AG04449 (cell line): ENCODE data around the gene WAPL.

ENCODE experiments used
- CTCF ChIA-PET: fragments of 350-600 bp; formaldehyde crosslinking; extraction: SDS; loops from one replicate; lab custom pipeline; 2021; ENCODE audit warnings: antibody characterized with exemption; lab: Yijun Ruan, JAX
- POLR2A ChIA-PET: fragments of 400-600, 350-600 bp; formaldehyde crosslinking; extraction: SDS; loops from one replicate; lab custom pipeline; 2020; ENCODE audit warnings: antibody characterized with exemption, inconsistent platforms; lab: Yijun Ruan, JAX
- DNase-seq: peaks from one replicate; pipeline ENCODE4 v3.0.0-alpha.2; 2010; ENCODE audit warnings: low read depth, low spot score
- H3K4me3 ChIP-seq: 2 replicates; pipeline ENCODE4 v1.5.1; 2011; ENCODE audit warnings: low read depth, mild to moderate bottlenecking, control low read depth, low read length
- TF ChIP-seq, protein P1 (sequence below): IDR thresholded peaks from one replicate; pipeline ENCODE4 v1.5.1; 2011; ENCODE audit warnings: mild to moderate bottlenecking, moderate library complexity, low read length, control low read depth, inconsistent platforms; ENCODE audit not compliant: insufficient read depth; ENCODE audit errors: missing control alignments

The WAPL gene

DNA sequence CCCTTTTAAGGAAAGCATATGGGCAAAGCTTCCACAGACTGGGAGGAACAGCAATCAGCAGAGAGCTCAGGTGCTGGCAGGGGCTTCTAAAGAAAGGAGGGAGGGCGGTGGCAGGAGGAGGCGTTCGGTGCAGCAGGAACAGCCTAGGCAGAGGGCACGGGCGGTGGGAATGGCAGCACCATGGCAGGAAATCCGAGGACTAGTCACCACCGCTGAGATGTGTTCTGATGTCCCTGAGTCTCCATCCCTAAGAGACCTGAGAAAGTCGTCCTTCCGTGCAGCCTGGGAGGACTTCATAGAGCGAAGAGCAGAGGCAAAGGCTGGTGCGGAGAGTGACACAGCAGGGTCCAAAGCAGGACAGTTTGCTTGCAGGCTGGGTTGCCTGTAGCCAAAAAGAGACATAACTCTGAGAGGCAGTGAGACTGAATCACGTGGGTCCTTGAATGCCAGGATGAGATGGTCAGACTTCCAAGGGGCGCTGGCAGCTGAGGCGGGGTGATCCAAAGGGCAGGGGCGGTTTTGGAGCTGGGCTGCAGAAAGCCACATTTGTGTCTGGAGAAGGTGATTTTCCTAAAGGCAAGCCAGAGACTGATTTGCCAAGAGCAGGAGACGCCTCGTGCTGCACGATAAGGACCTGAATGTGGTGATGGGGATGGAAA lies 119.2 kb downstream of the WAPL start:
- POLR2A ChIA-PET = interaction anchor here (1.1 kb wide), 1 partner anchor 128 kb away, joined by 4 read pairs; no protein-coding TSS in a partner anchor
- CTCF ChIA-PET = interaction anchor here (1.2 to 5.8 kb wide), 3 partner anchors 9 to 281 kb away, joined by 3 to 120 read pairs (median 24); no protein-coding TSS in a partner anchor
- DNase-seq = no peak
- H3K4me3 ChIP-seq = peak overlapping the region; percentile 26
- TF ChIP-seq, protein P1, sequence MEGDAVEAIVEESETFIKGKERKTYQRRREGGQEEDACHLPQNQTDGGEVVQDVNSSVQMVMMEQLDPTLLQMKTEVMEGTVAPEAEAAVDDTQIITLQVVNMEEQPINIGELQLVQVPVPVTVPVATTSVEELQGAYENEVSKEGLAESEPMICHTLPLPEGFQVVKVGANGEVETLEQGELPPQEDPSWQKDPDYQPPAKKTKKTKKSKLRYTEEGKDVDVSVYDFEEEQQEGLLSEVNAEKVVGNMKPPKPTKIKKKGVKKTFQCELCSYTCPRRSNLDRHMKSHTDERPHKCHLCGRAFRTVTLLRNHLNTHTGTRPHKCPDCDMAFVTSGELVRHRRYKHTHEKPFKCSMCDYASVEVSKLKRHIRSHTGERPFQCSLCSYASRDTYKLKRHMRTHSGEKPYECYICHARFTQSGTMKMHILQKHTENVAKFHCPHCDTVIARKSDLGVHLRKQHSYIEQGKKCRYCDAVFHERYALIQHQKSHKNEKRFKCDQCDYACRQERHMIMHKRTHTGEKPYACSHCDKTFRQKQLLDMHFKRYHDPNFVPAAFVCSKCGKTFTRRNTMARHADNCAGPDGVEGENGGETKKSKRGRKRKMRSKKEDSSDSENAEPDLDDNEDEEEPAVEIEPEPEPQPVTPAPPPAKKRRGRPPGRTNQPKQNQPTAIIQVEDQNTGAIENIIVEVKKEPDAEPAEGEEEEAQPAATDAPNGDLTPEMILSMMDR = no peak

DNA sequence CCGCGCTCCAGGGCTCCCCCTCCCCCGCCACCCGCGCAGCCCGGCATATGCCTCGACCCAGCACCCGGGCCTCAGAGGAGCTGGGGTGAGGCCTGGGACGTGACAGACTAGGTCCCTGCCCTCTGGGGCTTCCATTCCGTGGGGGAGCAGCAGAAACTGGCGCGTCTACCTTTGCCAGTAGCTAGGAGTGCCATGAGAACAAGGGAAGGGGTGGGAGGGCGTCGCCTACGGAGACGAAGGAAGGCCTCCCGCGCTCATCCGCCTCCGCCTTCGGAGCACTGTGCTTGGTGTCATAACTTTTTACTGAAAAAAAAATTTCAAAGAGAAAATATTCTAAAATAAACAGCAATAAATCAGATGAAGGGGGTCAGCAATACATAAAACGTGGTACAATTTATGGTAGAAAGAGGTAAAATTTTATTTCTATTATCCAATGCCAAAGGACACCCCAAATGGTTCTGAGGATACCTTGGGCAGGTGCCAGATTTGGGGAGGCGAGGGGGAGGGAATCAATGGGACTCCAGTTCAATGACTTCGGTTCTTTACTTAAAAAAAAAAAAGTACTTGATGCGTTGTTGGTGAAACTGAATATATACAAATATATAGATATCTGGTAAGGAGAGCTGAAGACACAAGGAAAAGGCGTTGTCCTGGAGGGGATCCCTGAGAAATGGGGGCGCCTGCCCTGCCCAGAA lies 119.9 kb downstream of the WAPL start:
- peak overlapping the region; percentile 26; the same call in 1 of the 2 replicates for H3K4me3 ChIP-seq
- ChIA-PET POLR2A (interaction anchor here (1.1 to 2.6 kb wide), 2 partner anchors 9 to 128 kb away, joined by 4 to 15 read pairs; no protein-coding TSS in a partner anchor), CTCF (interaction anchor here (0.6 to 5.8 kb wide), 9 partner anchors 9 to 282 kb away, joined by 3 to 120 read pairs (median 4); no protein-coding TSS in a partner anchor)
- TF ChIP-seq, protein P1 = no peak
- no peak for DNase-seq

DNA sequence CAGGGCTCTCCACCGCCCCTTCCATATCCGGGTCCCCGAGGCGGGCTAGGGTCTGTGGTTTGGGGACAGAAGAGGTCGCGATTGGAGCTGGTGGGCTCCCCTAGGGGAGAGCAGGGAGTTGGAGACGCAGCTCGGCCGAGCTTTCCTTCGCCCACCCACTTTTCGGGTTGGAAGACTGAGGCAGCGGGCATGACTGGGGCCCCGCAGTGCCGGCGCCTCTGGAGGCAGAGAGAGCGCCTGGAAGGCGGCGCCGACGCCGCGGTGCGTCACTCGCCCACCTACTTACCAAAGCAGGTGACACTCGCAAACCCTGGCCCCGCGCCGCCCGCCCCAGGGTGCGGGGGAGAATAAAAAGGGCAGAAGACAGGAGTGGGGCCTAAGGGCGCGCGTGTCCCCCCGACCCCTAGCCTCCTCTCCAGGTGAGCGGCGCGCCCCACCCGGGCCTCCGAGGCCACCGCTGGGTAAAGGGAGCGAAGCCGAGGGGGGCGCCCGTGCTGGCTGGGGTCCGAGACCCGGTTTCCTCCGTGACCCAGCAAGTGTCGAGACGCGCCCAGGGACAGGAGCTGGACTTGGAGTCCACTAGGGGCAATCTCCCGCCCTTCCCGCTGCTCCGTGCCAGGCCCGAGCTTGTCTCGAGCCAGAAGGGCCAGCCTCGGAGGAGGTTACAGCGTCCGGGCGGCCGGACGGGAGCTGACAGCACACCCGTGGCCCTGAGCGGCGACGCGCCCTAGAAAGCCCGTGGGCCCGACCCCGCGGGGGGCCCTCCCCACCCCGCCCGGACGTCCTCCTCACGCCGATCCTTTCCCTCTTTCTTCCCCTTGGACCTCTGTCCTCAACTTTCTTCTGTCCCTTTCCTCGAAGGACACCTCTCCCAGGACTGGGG lies 120.6 kb downstream of the WAPL start:
- ChIA-PET CTCF (interaction anchor here (0.6 to 5.8 kb wide), 36 partner anchors 8 to 543 kb away, joined by 3 to 120 read pairs (median 4); partner anchors contain the start of gene WAPL), POLR2A (interaction anchor here (0.5 to 2.6 kb wide), 6 partner anchors 10 to 234 kb away, joined by 3 to 15 read pairs (median 4); partner anchors contain the start of gene WAPL)
- TF ChIP-seq, protein P1 = peak; percentile 41
- H3K4me3 ChIP-seq = peak overlapping the region; percentile 69
- DNase-seq = no peak

DNA sequence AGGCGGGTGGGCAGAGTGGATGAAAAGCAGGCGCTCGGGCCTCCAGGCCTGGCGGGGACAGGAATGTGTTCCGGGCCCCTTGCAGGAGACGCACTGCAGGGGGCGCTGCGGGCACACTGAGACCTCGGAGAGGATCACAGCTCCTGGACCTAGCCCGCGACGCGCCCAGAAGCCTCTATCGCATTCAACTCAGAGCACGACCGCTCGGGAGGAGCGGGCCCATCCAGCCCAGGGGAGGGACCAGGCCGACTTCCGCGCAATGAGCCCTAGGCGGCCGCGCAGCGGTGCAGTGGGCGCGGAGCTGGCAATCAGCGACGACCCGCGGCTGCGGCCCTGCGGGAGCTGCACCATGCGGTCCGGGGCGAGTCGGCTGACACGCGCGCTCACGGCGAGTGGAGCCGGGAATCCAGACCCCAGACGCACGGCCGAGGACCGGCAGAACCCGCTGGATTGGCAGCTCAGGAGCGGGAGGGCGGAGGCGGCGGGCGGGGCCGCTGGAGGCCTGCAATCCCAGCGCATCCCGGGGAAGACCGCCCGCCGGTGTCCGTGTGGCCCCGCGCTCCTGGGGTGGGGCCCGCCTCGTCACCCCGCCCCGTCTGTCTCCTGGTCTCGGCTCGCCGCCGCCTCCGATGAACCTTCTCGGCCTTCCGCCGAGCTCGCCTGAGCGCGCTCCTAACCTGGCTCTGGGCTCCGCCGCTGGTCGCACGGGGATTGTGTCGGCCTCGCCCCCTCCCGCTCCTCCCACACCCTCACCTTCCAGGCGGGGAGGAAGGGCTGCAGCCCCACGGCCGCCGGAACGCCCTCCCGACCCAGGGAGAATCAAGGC lies 121.5 kb downstream of the WAPL start:
- ChIA-PET POLR2A (interaction anchor here (0.5 to 2.6 kb wide), 6 partner anchors 11 to 243 kb away, joined by 3 to 15 read pairs (median 4); partner anchors contain the start of gene WAPL), CTCF (interaction anchor here (0.7 to 5.8 kb wide), 45 partner anchors 9 to 544 kb away, joined by 3 to 120 read pairs (median 4); partner anchors contain the start of gene WAPL)
- H3K4me3 ChIP-seq = peak overlapping the region; percentile 69
- TF ChIP-seq, protein P1 = peak; percentile 98
- DNase-seq = peak; percentile 63

DNA sequence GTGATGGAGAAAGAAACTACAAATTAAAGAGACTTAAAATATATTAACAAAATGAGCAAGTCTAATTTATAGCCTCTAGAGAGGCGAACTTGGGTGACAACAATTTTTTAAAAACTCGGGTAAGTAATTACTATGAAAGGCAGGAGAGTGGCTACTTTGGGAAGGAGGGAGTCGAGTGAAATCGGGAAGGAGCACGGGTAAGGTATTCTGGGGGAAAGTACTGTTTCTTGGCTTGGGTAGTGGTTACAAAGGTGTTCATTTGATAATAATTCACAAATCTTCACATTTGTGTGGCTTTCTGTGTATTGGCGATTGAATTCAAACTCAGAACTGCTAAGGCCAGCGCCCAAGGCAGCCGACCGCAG lies 122.1 kb downstream of the WAPL start:
- ChIA-PET POLR2A (interaction anchor here (0.8 to 2.6 kb wide), 5 partner anchors 12 to 243 kb away, joined by 3 to 15 read pairs (median 5); partner anchors contain the start of gene WAPL), CTCF (interaction anchor here (0.7 to 5.8 kb wide), 28 partner anchors 9 to 312 kb away, joined by 3 to 120 read pairs (median 4); partner anchors contain the start of gene WAPL)
- no peak for DNase-seq
- H3K4me3 ChIP-seq = no peak overlapping the region
- TF ChIP-seq, protein P1 = no peak
